ENCODE results near the gene KBTBD7.
"Not testable (repeated sequence)": the region's sequence is repeated elsewhere in the genome, so short reads cannot be mapped to it uniquely, and the experiment has no call there.

The KBTBD7 gene

DNA sequence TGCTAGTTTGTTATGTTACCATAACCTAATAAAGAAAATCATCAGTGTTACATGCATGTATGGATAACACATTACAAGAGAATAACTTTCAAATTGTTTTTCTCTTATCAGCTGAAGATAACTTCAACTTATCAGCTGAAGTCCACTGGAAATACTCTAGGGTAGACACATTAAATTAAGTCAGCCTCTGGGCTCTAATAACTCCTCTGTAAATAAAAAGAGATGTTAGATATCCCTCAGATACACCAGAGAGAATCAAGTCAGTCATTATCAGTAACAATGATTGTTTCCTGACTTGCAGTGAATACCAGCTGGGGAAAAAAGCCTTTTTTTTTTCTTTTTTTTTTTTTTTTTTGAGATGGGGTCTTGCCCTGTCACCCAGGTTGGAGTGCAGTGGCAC is 1.6 kb upstream of the KBTBD7 start:
- DNase-seq (ENCODE audit: low read depth in 3 of 3), result no peak

- DNase-seq (ENCODE audit: low read depth in 3 of 3), result no peak
These were observed 900 bp downstream of the KBTBD7 start for GRCh38 chr13:41193469-41193868.

DNA sequence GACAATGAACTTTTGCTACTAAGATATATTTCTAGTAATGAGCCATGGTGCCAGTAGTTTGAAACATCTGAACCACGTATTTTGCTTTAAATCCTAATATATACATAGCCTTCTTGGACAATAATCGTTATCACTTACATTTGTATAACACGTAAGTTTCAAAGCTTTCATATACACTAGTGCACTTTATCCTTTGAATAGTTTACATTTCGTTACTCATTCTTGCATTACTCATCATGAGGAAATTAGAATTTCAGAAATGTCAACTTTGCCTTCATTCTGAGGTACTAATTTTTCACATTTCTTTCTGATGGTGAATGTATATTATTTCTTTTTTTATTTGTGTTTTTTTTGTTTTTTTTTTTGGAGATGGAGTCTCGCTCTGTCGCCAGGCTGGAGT is 5.8 kb downstream of the KBTBD7 start:
- DNase-seq (ENCODE audit: low read depth in 3 of 3), result no peak

DNA sequence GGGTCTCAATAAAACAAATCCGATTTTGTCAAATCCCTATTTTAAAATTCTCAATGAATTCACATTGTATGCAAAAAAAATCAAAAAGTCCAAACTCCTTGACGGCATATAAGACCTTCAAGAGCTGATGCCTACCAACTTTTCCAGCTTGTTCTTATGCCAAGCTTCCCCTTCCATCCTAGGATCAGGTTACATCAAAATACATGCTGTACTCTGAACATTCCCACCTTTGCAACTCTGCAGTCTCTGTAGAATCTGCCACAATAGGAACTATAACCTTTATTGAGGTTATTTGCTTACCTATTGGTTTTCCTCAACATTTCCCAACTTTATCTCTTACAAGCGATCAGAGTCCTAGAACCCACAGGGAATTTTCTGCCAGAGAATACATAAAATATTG is 7.9 kb downstream of the KBTBD7 start:
- DNase-seq (ENCODE audit: low read depth in 3 of 3), result no peak

GRCh38 chr13:41182231-41182630 is 12.1 kb downstream of the KBTBD7 start:
- no peak for DNase-seq (ENCODE audit: low read depth in 3 of 3)

- no peak for DNase-seq (ENCODE audit: low read depth in 3 of 3)
These were observed 14.6 kb downstream of the KBTBD7 start for GRCh38 chr13:41179593-41180250.

DNA sequence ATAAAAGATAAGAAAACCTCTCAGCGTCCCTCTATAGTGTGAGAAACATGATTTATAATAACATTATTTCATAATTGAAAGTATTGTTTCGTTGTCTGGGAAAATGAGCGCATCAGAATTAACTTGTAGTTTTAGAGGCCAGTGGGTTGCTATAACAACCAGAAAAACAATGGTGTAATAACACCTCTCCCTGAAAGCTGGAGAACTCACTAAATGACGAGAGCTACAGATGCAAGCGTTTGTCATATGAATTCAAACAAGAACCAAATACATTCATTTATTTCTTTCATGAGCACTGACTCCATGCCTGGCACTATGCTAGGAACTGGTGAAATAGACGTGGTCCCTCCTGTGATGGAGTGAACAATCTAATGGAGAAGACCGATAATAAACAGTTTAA is 16.3 kb downstream of the KBTBD7 start:
- DNase-seq (ENCODE audit: low read depth in 3 of 3), result no peak

- no peak for DNase-seq (ENCODE audit: low read depth in 3 of 3)
These were observed 16.8 kb downstream of the KBTBD7 start for GRCh38 chr13:41177616-41178015.

- DNase-seq (ENCODE audit: low read depth in 3 of 3), result not testable (repeated sequence)
These were observed 18.8 kb downstream of the KBTBD7 start for GRCh38 chr13:41175576-41175975.

DNA sequence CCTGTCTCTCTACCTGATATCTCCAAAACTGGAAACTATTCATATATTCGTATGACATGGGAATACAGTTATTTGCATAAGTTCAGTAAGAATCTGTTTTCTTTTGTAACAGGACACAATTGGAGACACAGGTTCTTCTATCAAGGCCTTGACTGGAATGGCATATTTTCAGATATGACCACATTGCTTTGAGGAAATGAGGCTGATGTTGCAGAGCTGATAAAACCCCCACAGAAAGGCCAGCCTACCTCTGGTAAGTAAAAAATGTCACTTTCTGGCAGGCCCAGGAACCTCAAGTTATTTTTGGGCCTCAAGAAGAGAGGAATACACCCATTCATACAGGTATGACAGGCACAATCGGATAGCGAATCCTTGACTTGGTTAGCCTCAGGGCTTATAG is 32.2 kb downstream of the KBTBD7 start:
- DNase-seq (ENCODE audit: low read depth in 3 of 3), result no peak

DNA sequence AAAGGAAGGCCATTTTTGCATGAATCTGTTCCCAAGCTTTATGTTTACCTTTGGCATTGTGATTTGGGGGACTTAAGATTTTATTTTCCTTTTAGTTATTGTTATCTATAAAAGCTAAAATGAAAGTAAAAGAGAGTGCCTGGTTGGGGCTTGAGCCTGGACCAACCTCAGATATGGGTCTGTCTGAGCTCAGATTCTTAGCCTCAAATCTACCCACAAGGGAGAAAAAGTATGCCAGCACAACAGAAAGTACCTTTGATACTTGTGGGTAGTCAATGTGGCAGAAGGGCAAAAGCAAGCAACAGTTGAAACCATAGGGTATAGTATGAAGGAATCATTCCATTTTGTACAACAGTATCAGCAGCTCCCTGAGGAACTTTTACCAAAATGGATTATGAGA is 35.2 kb downstream of the KBTBD7 start:
- DNase-seq (ENCODE audit: low read depth in 3 of 3), result no peak

GRCh38 chr13:41157048-41157717 is 37.2 kb downstream of the KBTBD7 start:
- DNase-seq (ENCODE audit: low read depth in 3 of 3), result no peak

DNA sequence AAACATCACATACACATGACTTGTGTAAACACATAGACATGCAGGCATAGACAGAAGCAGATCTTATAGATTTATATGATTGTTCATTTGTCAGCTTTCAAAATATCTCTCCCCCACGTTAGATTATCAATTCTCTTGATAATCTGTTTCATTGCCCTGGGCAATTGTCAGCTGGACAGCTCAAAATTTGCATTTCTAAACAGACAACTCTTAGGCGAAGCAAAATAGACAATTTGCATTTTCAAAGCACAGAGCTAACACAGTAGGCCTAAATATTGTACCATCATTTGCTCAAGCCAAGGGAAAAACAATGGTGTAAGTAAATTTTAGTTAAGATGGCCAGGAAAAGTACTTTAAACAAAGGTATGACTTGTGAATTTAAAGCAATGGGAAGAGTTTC is 37.7 kb downstream of the KBTBD7 start:
- no peak for DNase-seq (ENCODE audit: low read depth in 3 of 3)

- DNase-seq (ENCODE audit: low read depth in 3 of 3), result no peak
These were observed 40.3 kb downstream of the KBTBD7 start for GRCh38 chr13:41154042-41154441.

GRCh38 chr13:41152005-41152404 is 42.4 kb downstream of the KBTBD7 start:
- DNase-seq (ENCODE audit: low read depth in 3 of 3), result no peak

DNA sequence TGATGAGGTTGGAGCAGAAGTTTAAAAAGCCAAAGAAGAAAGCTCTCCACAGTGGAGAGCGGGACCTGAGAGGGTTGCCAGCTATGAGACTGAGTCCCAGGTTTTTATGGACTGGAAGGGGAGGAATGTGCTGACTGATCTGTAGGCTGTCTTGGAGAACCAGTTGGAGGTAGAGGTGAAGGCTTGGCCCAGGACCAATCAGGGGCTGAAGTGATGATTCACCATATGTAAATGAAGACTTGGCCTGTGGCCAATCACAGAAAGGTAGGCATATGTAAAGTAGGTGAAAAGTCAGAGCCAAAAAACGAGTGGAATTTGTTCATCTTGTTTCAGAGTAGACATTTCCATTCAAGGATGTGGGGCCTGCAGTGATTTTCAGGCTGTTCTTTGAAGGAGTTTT is 44.3 kb downstream of the KBTBD7 start:
- DNase-seq (ENCODE audit: low read depth in 3 of 3), result no peak

DNA sequence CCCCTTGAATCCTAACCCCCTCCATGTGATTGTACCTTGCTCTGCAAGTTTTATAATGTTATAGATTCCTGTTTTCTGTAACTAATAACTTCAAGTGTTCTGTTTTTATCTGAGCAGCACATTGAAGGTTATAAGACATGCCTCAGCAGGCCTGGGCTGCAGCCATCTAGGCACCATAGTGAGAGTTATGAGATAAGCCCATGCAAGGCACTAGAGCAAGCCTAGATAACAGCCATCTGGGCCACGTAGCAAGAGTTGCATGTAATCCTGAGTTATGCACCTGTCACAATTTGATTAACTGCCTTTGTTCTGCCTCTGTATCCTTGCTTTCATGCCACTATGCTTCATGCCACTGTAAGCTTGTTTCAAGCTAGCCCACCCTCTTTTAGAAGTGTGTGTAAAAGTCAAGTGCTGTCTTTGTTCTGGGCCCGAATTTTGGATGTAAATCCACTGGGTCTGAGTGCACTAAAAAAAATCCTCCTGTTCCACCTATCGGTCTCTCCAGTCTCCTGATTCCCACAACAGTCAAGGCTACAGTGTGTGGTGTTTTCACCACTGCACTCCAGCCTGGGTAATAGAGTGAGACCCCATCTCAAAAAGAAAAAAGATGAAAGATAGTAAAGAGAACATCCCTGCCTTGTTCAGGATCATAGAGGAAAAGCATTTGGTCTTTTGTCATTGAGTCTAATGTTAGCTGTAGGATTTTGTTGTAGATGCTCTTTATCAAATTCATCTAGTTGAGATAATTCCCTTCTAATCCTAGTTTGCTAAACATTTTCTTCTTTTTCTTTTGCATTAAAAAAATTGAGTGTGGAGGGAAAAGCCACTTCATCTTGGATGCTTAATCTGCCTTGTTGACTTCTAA is 45.7 kb downstream of the KBTBD7 start:
- no peak for DNase-seq (ENCODE audit: low read depth in 3 of 3)

DNA sequence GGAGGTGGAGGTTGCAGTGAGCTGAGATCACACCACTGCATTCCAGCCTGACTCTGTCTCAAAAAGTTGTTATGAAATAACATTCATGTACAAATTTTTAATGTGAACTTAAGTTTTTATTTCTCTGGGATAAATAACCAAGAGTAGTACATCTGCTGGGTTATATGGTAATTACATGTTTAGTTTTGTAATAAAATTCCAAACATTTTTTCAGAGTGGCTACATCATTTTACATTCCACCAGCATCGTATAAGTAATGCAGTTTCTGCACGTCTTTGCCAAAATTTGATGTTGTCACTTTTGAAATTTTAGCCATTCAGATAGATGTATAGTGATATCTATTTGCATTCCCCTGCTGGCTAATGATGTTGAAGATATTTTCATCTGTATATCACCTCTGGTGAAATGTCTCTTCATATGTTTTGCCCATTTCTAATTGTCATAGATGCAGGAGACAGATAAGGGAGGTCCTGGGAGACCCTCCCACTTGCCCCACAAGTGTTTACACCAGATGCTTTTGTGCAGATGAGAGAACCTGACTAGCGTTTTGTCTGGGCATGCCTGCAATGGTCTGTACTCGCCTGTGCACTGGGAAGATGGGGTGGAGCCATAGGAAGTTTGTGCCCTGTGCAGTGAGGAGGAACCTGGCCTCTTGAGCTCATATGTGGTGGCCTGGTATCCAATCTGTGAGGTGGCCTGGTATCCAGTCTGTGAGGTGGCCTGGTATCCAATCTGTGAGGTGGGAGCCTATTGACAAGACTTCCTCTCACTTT is 49.0 kb downstream of the KBTBD7 start:
- no peak for DNase-seq (ENCODE audit: low read depth in 3 of 3)

DNA sequence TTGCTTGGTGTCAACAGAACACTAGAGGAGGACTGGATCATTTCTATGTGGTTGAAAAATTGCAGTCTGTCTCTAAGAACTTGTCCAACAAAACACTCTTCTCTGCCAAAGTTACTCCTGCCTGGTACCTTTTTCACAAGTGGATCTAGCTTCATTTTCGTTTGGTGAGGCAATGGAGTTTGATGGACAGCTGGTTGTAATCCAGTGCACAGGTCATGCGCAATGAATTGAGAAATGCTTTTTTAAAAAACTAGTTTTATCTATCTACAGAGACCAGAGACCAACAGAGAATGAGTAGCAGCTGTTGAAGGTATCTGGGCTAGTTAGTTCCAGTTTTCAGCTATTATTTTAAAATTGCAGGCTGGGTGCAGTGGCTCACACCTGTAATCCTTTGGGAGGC is 49.8 kb downstream of the KBTBD7 start:
- DNase-seq (ENCODE audit: low read depth in 3 of 3), result no peak
